GM18873 (cell line): ENCODE results near the gene HAP1.
"Not testable (repeated sequence)": the region's sequence is repeated elsewhere in the genome, so short reads cannot be mapped to it uniquely, and the experiment has no call there.

Experiments
- ATAC-seq: cut with Tn5 transposase; IDR thresholded peaks from one replicate; pipeline ENCODE4 v1.9.1; 2021; ENCODE audit warnings: mild to moderate bottlenecking, moderate library complexity, moderate number of reproducible peaks; ENCODE audit not compliant: unreplicated experiment, low FRiP score

The HAP1 gene, protein sequence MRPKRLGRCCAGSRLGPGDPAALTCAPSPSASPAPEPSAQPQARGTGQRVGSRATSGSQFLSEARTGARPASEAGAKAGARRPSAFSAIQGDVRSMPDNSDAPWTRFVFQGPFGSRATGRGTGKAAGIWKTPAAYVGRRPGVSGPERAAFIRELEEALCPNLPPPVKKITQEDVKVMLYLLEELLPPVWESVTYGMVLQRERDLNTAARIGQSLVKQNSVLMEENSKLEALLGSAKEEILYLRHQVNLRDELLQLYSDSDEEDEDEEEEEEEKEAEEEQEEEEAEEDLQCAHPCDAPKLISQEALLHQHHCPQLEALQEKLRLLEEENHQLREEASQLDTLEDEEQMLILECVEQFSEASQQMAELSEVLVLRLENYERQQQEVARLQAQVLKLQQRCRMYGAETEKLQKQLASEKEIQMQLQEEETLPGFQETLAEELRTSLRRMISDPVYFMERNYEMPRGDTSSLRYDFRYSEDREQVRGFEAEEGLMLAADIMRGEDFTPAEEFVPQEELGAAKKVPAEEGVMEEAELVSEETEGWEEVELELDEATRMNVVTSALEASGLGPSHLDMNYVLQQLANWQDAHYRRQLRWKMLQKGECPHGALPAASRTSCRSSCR

DNA sequence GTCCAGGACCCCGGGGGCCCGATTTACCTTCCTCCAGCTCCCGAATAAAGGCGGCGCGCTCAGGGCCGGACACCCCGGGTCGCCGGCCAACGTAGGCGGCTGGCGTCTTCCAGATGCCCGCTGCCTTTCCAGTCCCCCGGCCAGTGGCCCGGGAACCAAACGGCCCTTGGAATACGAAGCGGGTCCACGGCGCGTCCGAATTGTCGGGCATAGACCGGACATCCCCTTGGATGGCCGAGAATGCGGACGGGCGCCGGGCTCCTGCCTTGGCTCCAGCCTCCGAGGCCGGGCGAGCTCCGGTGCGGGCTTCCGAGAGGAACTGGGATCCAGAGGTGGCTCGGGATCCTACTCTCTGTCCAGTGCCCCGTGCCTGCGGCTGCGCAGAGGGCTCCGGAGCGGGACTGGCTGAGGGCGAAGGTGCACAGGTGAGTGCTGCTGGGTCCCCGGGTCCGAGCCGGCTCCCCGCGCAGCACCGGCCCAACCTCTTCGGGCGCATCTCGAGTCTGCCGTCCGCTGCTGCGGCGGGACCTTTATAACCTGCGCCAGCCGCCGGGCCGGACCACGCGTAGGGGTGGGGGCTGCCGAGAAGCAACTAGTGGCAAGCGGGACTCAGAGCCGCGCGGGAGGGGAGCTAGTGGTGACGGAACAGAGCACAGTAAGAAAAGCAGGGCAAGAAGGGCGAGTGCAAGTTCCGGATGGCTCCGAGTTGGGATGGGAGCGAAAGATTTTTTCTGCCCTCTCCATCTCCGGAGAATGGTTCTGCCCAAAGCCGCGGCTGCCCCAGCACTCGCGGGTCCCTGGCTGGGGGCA is at the start of gene HAP1:
Gene HAP1 (minus strand): TSS at position 505 of the 810 bp plus-strand sequence. CDS start 9 bp downstream, at position 496.
- ATAC-seq, result no peak

DNA sequence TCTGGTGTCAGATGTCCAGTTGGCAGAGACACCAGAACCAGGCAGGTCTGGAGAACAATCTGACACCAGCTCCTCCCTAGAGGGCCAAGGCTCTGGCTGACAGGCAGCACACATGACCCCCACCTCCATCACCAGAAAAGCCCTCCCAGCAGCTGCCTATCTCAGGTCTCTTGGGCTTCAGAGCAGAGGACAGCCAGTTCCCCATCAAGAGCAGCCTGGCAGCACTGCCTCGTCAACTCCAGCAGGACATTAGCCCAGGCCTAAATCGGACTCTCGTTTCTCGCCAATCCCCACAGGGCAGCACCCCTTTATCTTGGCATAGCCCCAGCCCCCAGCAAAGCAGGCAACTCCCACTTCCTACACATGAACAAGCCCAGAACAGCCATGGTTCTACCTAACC is 47.7 kb upstream of the HAP1 start:
- ATAC-seq, result no peak

DNA sequence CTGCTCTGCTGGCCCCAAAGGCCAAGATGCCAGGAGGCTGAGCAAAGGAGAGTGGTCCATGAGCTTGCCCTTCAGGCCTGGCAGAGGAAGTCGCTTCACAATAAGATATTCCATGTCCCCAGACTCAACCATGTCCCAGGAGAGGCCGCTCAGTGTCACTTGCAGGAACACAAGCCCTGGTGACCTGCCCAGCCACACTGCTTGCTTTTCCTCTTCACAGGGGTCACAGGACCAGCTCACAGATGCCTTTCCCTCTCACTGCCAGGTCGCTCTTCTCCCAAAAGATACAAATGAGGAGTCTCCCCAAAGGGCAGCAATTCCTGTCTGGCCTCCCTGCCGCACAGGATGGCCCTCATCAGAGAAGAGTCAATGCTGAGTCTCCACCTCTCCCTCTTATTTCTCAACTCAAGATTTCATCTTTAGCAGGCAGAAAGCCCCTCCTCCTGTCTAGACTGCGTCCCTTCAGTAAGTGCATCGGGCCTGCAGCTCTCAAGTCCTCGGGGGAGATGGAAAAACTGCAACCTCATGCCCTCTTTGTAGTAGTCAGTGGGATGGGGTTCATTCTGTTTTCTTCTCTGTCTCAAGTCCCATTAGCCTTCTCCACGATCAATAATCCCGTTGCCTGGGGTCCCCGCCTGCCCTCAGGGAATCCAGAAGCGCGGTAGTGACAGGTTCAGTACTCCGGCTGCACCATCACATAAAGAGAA is 47.1 kb upstream of the HAP1 start:
- no peak for ATAC-seq

DNA sequence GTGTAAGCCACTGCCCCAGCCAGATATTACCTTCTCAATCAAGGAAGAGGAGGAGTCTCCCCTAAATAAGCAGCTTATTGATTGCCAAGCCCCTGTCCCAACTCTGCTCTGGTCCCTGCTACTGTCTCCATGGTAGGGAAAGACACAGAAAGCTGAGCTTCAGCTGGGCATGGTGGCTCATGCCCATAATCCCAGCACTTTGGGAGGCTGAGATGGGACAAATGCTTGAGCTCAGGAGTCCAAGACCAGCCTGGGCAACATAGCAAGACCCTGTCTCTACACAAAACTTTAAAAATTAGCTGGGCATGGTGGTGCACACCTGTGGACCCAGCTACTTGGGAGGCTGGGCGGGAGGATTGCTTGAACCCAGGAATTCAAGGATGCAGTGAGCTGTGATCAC is 45.5 kb upstream of the HAP1 start:
- no peak for ATAC-seq

DNA sequence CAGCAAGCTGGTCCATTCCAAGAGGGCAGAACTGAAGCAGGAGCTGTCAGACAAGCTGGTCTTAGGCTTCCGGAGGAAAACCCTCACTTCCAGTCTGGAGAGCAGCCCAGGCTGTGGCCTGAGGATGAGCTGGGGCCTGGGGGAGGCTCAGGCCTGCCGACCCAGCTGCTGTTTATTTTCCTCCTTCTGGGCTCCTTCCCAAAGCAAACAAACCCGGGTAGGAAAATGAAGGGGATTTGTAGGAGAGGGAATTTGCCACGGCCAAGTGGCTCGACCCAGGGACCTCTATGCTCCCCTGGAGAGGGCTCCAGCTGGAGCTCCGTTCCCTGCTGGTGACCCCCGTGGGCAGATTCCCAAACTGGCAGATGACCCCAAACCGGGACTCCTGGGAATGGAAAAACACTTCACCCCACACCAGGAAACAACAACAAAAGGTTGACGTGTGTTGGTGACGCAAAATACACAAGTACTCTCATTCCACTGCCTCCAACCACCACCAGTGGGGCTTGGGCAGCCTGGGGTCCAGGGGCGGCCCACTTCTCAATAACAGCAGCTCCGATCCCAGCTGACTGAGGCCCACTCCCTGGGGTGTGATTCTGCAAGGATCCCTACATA is 43.2 kb upstream of the HAP1 start:
- ATAC-seq, result no peak

DNA sequence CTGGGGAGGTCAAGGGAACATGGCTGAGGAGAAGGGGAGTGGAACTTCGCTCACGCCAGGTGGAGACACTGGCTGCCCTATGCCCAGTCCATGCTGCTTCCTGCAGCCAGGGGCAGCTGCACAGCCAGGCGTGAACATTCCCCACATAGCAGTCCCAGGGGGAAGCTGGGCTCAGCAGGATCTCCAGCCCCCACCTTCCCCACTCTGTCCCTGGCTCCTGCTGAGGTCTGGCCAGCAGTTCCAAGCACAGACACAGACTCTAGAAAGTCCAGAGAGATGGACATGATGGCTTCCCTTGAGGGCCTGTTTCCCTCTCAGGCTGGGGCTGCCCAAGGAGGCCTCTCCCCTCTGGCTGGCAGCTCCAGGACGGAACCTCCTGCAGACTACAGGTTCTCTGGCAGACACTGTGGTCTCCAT is 42.7 kb upstream of the HAP1 start:
- no peak for ATAC-seq

DNA sequence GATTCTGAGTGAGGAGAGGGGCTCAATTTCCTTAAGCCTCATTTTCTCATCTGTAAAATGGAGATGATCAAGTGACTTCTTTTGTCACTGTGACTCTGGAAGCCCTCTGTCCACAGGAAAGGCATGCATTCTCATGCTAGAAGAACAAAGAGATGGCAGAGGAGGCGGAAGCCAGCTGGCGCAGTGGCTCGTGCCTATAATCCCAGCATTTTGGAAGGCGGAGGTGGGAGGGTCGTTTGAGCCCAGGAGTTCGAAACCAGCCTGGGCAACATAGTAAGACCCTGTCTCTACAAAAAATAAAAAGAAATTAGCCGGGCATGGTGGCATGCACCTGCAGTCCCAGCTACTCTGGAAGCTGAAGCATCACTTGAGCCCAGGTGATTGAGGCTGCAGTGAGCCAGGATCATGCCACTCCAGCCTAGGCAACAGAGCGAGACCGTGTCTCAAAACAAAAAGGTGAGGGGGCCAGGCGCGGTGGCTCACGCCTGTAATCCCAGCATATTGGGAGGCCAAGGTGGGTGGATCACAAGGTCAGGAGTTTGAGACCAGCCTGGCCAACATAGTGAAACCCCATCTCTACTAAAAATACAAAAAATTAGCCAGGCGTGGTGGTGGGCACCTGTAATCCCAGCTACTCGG is 41.9 kb upstream of the HAP1 start:
- not testable (repeated sequence) for ATAC-seq

DNA sequence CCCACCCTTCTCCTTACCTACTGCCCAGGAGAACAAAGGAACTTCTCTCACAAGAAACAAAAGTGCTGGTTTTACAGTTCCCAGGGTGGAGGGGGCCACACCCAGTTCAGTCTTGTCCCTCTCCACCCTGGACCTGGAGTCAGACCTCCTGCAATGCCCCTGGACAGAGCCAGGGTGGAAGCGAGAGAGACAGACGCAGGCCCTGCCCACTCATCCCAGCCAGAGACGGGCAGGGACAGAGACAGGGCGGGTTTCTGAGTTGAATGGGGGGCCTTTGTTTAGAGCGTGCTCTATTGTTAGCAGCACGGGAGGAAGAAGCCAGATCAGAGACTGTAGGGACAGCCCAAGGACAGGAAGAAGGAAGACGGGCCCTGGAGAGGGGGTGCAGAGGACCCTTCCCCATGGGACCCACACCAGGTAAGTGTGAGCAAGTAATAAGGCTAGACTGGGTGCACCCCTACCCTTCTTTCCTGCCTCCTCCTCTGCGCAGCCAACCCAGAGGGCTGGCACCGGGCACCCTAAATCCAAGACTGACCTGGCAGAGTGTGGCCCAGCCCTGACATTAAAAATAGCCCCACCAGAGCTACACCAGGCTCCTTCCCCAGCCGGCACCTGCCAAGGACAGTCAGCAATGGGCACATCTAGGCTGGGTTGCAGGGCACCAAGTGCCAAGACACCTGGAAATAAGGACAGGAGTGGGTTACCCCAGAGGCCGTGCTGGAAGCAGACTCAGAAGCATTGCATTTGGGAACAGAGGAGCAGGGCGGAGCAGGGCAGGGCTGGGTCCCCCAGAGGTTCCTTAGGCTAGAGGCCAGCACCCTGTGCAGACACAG is 41.2 kb upstream of the HAP1 start:
- ATAC-seq, result no peak

DNA sequence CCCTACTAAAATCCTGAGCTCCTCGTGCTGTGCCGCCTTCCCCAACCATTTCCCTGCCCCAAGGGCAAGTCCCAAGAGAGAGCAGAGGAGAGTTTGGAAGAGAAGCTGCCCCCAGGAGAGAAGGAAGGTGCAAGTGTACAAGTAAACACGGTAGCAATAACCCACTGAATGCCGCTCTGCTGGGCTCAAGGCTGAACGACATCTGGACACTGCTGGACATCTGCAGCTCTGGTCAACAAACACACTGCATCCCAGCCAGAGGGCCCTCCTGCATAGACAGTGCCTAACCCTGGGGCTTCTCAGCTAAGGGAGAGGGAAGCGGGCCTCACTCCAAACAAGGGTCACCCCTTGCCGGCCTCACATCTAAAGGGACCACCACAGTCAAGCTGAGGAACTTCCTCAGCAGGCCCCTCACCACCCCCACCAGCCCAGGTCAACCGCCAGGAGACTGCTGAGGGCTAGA is 39.3 kb upstream of the HAP1 start:
- no peak for ATAC-seq

DNA sequence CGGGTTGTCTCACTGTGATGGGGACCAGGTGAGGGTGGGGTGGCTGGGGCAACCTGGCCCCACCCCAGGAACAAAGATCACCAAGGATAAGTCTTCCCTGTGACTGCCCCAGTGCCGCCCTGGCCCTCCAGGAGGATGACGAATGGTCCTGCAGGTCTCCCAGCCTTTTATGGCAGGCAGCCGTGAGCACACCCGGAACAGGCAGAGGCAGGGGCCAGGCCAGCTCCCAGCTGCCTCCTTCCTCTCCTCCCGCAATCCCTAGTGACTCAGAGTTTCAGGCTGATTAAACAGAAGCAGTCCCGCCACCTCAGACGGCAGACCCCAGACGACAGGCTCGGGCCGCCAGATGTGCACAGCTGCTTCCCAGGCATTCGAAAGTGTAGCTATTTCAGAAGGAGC is 38.7 kb upstream of the HAP1 start:
- no peak for ATAC-seq

DNA sequence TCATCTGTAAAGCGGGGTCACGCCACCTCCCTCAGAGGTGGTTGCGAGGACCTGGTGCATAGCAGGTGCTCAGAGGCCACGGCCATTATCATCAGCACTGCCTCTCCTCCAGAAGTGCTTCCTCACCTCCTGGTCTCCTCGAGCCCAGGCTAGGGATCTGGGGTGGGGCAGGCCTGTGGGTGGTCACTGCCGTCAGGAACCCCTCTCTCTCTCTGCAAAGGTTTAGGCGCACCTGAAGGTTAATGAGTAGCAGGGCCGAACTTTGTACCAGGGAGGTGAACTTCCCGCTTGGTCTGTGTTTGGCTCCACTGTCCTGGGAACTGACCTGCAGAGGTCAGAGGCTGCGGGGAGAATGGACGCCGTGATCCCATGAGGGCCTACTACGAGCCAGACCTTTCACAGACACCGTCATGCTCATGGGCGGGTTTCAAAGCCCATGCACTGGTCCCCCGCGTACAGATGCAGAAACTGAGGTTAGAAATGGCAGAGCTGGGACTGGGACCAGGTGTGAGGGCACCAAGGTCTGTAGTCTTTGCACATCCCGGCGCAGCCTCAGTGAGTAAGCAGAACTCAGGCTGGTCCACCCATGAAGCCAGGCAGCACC is 38.2 kb upstream of the HAP1 start:
- ATAC-seq, result no peak

DNA sequence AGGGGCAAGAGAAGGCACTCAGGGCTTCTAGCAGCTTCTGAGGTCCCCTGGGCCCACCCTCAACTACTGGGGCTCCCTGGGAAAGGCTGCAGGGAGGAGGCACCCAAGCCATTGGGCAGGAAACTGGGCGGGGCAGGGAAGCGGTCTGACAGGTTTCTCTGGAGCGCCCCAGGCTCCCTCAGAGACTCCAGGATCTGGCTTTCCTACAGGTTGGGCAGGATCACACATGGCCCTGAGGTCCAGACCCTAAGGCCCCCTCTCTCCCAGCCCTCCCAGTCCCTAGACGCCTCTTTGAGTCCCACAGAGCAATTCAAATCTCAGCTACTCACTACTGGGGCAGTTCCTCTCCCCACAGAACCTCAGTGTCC is 37.8 kb upstream of the HAP1 start:
- ATAC-seq, result no peak

DNA sequence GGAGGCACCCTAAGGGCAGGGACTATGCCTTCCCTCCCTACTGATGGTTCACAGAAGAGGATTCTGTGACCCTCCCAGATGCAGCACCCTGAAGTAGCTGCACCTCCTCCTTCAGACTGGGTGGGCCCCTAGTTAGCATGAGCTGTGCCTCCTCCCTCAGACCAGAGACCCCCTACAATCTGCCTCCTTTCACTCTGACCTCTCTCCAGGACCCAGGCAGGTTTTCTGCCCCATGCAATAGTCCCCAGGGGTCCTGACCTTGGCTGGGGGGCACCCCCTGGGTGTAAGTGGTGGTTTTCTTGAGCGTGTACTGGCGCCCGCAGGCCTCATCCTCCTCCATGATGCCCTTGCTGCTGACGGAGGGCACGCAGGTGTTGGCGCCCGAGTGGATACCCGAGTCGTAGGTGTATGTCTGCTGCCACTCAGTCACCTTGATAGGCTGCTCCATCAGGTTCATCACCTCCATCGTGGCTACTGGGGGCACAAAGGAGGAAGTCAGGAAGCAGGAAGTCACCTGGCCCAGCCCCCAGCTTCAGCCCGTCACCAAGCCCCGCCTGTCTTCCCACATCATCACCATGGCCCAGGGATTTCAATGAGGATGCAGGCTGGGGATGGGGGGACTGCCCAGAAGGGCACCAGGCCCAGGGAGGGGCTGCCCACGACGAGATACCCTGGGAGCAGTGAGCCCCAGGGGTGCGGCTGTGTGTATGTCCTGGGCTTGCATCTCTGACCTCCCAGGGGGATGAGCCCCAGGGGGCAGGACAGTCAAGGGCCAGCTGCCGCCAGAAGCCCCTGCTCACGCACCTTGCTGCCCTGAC is 37.2 kb upstream of the HAP1 start:
- no peak for ATAC-seq

DNA sequence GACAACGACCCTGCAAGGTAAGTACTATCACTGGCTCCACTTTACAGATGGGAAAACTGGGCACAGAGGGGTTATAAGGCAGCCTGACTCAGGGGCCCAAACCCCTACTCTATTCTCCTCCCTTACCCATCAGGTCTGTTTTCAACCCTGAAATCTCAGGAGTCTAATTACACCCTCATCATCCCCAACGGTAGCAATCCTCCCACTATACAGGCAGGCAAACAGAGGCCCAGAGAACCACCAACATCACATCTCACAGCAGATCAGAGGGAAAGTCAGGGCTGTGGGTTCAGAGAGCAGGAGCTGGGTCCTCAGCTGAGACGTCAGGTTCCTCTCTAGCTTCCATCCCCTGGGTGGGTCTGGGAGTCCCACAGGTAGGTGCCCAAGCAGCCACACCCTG is 35.5 kb upstream of the HAP1 start:
- no peak for ATAC-seq

DNA sequence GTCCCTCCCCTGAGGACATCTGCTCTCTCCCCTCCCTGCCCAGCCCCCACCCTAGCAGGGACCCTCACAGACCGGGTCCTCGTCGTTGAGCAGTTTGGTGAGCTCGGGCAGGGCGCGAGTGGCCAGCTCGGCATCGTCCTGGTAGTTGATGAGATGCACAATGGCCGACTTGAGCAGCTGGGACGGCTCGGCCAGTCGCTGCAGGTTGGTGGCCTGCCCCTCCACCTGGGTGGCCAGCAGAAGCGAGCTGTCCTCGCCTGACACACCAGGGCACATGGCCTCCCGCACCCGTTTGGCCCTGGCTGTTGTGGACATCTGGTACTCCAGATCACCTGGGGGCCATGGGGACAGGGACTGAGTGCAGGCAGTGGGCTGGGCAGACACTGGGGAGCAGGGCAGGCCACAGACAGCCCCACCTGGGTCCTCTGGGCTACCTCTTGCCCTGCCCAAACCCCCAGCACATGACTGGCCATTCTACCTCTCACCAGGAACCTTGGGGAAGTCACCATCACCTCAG is 35.0 kb upstream of the HAP1 start:
- no peak for ATAC-seq

DNA sequence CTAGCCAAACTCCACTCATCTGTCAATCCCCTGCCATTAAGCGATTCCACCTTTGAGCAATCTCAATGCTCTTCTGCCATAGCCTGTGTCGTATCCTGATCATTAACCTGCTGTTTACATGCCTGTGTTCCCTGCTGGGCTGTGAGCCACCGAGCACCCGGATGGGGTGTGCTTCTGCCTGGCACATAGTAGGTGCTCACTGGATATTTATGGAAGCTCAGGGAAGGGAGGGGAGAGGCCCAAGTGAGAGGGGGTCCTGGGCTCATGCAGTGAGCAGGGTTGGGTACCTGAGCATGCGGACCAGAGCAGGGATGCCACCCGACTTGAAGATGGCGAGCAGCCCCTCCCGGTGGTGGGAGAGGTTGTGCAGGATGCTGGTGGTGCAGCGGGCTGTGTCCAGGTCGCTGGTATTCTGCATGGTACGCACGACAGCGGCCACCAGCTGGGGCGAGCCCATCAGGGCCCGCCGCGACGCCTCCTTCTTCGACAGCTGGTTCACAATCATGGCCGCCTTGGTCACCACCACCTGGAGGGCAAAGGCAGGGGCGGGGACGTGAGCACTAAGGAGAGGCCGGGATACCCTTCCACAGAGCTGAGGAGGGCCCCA is 34.3 kb upstream of the HAP1 start:
- no peak for ATAC-seq
